AG10803 (cell line): ENCODE results near the gene GNAO1.

Source experiments
- DNase-seq: peaks from one replicate; pipeline ENCODE4 v3.0.0; 2010; ENCODE audit warnings: low read depth
- H3K4me3 ChIP-seq: 2 replicates; pipeline ENCODE4 v1.5.1; 2011; ENCODE audit warnings: mild to moderate bottlenecking, low read length, control low read depth
- TF ChIP-seq, protein P1 (sequence below): conservative IDR thresholded peaks from 2 replicates; pipeline ENCODE4 v1.5.1; 2011; ENCODE audit warnings: mild to moderate bottlenecking, low read length, control low read depth, inconsistent platforms

Gene GNAO1

DNA sequence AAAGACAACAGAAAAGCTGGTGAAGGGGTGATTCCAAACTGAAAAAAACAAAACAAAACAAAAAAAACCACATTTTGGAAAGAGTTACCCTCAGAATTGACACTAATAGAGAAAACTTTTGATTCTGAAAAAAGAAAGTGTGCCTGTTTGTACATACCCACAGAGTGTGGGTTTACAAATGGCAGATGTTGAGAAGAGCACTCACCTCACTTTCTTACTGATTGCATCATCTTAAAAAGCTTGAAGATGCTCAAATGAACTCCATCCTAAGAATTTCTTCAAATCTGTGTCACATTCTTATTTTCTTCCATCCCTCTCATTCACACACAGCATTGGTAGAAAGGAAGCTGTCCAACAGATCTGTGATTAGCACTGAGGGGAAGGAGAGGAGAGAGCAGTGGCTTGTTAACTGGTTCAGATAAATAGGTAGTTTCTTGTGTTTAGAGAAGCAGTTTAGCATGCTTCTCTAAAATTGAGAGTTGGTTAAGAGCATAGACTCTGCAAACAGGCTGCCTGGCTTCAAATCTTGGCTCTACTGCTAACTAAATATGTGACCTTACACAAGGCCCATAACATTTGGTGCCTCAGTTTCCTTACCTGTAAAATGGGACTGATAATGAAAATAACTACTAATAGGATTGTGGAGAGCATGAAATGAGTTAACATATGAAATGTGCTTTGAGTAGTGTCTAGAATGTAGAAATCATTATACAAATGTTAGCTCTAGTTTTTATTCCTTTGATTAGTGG, 6.9 kb downstream of the GNAO1 start:
- DNase-seq: no peak
- TF ChIP-seq, protein P1, sequence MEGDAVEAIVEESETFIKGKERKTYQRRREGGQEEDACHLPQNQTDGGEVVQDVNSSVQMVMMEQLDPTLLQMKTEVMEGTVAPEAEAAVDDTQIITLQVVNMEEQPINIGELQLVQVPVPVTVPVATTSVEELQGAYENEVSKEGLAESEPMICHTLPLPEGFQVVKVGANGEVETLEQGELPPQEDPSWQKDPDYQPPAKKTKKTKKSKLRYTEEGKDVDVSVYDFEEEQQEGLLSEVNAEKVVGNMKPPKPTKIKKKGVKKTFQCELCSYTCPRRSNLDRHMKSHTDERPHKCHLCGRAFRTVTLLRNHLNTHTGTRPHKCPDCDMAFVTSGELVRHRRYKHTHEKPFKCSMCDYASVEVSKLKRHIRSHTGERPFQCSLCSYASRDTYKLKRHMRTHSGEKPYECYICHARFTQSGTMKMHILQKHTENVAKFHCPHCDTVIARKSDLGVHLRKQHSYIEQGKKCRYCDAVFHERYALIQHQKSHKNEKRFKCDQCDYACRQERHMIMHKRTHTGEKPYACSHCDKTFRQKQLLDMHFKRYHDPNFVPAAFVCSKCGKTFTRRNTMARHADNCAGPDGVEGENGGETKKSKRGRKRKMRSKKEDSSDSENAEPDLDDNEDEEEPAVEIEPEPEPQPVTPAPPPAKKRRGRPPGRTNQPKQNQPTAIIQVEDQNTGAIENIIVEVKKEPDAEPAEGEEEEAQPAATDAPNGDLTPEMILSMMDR: no peak
- H3K4me3 ChIP-seq: no peak overlapping the region

DNA sequence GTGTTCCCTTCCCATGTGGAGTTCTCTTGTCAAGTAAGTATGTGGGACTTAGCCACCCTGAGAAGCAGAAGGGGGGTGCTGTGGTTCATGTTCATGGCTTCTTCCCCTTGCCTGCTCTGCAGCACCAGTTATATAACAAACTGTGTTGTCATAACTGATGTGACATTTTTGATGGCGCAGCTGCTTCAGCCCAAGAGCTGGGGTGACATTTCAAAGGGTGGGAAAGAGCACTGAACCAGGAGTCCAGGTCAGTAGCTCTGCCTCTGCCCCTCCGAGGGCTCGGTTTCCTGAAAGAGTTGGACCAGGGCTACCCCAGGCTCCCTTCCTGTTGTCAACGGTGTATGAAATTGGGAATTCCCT, 7.4 kb downstream of the GNAO1 start:
- TF ChIP-seq, protein P1: no peak
- DNase-seq: no peak
- H3K4me3 ChIP-seq: no peak overlapping the region

DNA sequence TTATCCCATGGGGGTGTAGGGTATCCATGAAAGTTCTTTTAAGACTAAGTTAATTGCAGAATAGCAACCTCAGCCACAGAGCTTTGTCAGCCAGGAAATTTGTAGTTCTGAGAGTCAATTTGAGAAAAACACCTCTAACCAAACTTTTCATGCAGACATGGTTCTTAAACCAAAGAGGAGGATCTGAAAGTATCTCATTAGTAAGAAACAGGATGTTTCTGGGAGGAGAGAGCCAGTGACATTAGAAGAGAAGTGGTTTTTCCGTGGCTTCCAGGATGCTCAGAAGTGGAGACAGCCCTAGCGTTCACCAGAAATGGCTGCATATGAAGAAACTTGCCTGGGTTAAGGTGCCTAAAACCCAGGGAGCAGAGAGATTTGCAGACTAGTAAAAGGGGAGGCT, 7.9 kb downstream of the GNAO1 start:
- DNase-seq: no peak
- H3K4me3 ChIP-seq: no peak overlapping the region

DNA sequence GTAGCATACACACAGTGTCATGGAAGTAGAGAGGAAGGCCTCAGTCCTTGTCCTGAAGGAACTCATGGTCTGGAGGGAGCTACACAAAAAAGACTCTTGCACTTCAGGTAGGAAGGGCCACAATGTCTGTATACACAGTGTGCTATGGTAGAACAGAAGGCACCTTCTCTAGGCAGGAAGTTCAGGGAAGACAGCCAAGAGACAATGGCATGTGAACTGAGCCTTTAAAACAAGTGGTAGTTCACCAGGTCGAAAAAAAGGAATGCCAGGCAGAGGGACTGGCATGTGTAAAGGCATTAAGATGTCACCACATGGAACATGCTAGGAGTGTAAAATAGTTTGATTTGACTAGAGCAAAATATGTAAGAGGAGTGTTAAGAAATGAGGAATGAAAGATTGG, 9.7 kb downstream of the GNAO1 start:
- H3K4me3 ChIP-seq: no peak overlapping the region
- DNase-seq: no peak
- TF ChIP-seq, protein P1: no peak

More for the DNA sequence above, 7.9 kb downstream of the GNAO1 start:
- TF ChIP-seq, protein P1: no peak

DNA sequence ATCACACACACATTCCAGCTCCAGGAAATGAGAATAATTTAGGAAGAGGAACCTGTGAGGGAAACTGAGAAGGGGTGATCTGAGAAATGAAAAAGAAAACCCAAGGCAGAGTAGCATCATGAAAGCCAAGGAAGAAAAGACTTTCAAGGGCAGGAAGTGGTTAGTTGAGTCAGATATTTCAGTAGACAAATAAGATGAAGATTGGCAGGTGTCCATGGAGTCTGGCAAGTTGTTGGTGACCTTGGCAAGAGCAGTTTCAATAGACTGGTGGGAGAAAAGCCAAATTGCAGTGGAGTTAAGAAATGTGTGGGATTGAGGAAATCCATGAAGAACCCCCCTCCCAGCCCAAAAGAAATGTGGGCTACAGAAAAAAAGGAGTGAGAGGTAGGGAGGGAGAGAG, 10.7 kb downstream of the GNAO1 start:
- DNase-seq: peak; percentile 29
- no peak overlapping the region for H3K4me3 ChIP-seq
- TF ChIP-seq, protein P1: no peak

DNA sequence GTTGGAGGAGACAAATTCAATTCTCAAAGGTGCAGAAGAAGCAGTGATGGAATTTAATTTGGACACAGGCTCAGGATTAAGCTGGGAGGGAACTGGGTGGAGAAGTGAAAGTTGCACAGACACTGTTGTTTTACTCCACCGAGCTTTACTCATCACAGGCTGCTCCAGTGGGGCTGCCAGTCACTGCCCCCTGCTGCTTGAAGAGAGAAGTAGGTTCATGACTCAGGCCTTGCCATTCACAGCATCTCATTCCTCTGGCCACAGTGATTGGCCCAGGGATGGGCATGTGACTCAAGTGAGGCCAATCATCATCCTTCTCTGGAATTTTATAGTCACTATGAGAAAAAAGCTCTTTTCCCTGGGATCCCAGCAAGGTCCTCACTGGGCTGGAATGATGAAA, 11.8 kb downstream of the GNAO1 start:
- TF ChIP-seq, protein P1: no peak
- no peak for DNase-seq
- H3K4me3 ChIP-seq: no peak overlapping the region

DNA sequence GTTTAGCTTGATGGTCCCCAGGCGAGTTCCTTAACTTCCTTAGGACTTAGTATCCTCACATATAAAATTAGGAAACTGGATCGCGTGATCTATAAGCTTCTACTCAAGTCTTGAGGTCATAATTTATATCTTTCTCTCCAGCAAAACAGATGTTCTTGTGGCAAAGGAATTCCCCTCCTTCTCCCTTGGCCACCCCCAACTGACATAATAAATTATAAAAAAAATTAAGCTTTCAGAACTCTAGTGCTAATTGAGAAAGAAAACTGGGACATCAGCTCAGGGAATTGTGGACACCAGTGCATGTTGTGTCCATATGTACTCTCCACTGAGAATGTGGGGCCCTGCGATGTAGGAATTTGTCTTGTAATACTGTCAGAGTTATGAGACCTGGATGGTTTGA, 13.5 kb downstream of the GNAO1 start:
- TF ChIP-seq, protein P1: no peak
- peak; percentile 50 for DNase-seq
- H3K4me3 ChIP-seq: no peak overlapping the region
